SK-N-MC (cell line): ENCODE measurements around the gene EDEM1.

Source experiments
- EZH2 ChIP-seq: fragments of 200-600 bp; sonication (generic); IDR thresholded peaks from one replicate; pipeline ENCODE4 v1.6.1; 2017; ENCODE audit warnings: antibody characterized with exemption
- POLR2AphosphoS5 ChIP-seq: IDR thresholded peaks from 2 replicates; pipeline ENCODE4 v1.6.1; 2012; ENCODE audit warnings: mild to moderate bottlenecking, low read depth, low read length, borderline replicate concordance

- TF ChIP-seq EZH2 (no peak), POLR2AphosphoS5 (no peak)
These were observed 34.4 kb upstream of the EDEM1 start for GRCh38 chr3:5153074-5153473.
